Ectodermal cell (in vitro differentiated cells): Measurements from ENCODE around the gene OR5H14.
"Not testable (repeated sequence)": the region's sequence is repeated elsewhere in the genome, so short reads cannot be mapped to it uniquely, and the experiment has no call there.

Experiments used
- H3K27ac ChIP-seq: 2 replicates; pipeline ENCODE4 v1.7.0; 2013; ENCODE audit warnings: mild to moderate bottlenecking, low read depth, low read length; ENCODE audit not compliant: insufficient read depth, poor library complexity, severe bottlenecking
- H3K27me3 ChIP-seq: 2 replicates; pipeline ENCODE4 v1.7.0; 2013; ENCODE audit warnings: mild to moderate bottlenecking, low read length; ENCODE audit not compliant: insufficient read depth, control insufficient read depth, poor library complexity, severe bottlenecking
- H3K36me3 ChIP-seq: one replicate; pipeline ENCODE4 v1.7.0; 2013; ENCODE audit warnings: low read length; ENCODE audit not compliant: control insufficient read depth, insufficient read depth
- H3K4me1 ChIP-seq: one replicate; pipeline ENCODE4 v1.7.0; 2013; ENCODE audit warnings: low read length; ENCODE audit not compliant: control insufficient read depth, insufficient read depth
- H3K4me3 ChIP-seq: 2 replicates; pipeline ENCODE4 v1.7.0; 2013; ENCODE audit warnings: low read depth, low read length, control low read depth; ENCODE audit not compliant: insufficient read depth
- H3K9me3 ChIP-seq: 2 replicates; pipeline ENCODE4 v1.7.0; 2013; ENCODE audit warnings: mild to moderate bottlenecking, low read length, moderate library complexity; ENCODE audit not compliant: control insufficient read depth
- WGBS, 2 experiments: methylation state at CpG; one replicate each; pipeline ENCODE4 v1.1.7; 2013; ENCODE audit warnings: missing lambda C conversion rate in 2 of 2; 5-methylcytosine and 5-hydroxymethylcytosine counted together

The OR5H14 gene

DNA sequence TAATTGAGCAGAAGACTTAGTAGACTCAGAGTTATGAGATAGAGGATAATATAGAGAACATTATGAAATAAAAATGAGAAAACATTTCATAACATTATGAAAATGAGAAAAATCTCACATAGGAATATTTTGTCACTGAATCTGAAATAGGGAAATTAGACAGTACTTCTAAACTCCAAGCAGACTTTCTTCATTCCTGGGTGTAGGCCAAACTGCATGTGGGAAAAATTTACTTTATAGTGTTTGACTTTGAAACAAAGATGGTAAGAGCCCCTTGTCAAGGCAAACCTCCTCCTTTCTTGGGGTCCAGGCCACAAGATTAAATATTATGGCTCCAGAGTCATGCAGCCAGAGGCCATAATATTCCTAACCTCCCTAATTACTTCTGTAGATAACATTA lies 6.7 kb upstream of the OR5H14 start:
- H3K9me3 ChIP-seq, result no peaks in the 10 kb centered on the region
- no peaks in the 10 kb centered on the region for H3K4me1 ChIP-seq
- no peak overlapping the region for H3K4me3 ChIP-seq
- H3K27ac ChIP-seq, result no peak overlapping the region
- no peaks in the 10 kb centered on the region for H3K27me3 ChIP-seq
- no peaks in the 10 kb centered on the region for H3K36me3 ChIP-seq

DNA sequence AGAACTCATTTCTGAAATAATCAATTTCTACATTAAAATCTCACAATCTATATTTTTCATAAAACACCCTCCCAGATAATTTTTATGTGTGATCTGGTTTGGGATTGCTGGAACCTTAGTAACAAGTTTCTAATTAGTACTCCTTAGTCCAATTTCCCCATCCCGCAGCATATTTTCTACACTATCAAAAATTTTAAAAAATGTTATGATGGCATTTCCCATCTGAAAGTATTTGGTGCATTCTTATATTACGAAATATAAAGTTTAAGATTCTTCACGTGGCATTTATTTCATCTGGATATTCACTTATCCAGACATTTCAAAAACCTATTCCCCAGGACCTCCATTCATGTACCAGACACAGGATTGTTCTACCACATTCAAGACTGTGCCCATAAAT lies 1.5 kb downstream of the OR5H14 start:
- no peak overlapping the region for H3K4me3 ChIP-seq
- no peaks in the 10 kb centered on the region for H3K36me3 ChIP-seq
- no peaks in the 10 kb centered on the region for H3K4me1 ChIP-seq
- no peaks in the 10 kb centered on the region for H3K27me3 ChIP-seq
- no peaks in the 10 kb centered on the region for H3K9me3 ChIP-seq
- WGBS, 2 experiments, result 83 to 100% methylated on average over 1 to 2 of the region's 3 CpGs
- H3K27ac ChIP-seq, result no peak overlapping the region

DNA sequence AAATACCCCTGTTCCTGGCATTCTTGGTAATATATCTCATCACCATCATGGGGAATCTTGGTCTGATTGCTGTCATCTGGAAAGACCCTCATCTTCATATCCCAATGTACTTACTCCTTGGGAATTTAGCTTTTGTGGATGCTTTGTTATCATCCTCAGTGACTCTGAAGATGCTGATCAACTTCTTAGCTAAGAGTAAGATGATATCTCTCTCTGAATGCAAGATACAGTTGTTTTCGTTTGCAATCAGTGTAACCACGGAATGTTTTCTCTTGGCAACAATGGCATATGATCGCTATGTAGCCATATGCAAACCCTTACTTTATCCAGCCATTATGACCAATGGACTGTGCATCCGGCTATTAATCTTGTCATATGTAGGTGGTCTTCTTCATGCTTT lies 2.2 kb downstream of the OR5H14 start:
- H3K9me3 ChIP-seq, H3K4me3 ChIP-seq, H3K27ac ChIP-seq, H3K27me3 ChIP-seq, H3K36me3 ChIP-seq, H3K4me1 ChIP-seq: not testable (repeated sequence)
- WGBS, 2 experiments, result 87 to 100% methylated on average over 3 to 4 of the region's 4 CpGs

DNA sequence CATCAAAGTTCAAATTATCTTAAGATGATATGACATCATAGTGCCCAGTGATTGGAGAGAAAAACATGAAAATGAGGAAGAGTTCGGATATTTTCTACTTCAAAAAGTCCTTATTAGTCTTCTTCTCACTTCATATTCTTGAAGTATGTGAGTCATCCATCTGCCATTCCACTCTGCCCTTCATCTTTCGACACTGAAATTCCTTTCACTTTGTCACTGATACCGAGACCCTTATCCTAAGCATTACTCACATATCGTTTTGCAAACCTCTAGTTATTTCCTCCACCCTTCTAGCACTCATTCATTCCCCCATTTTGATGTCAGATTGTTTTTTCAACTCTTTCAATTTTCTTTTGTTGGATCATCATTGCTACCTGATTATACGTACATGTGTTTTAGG lies 4.0 kb downstream of the OR5H14 start:
- WGBS, 2 experiments, result 89% methylated on average over 4 of the region's 5 CpGs
- no peaks in the 10 kb centered on the region for H3K9me3 ChIP-seq

DNA sequence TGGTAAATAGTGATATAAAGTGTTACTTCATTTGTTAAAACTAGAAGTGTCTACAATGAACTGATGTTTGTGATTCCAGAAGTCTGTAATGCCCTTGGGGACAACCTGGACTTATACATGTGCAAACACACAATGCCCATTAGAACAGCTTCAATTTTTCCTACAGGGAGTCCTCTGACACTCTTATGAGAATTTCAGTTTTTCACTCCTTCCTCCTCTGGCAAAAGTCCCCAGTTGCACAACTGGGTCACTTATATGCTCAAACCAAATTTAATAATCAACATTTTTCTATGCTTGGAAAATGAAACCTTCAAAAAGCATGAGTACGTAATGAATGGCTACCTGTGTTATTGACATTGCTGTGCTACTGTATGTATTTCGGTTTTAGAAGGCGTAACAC lies 19.1 kb downstream of the OR5H14 start, which contains the start of gene OR5H15:
Gene OR5H15, plus strand, starts transcription at position 301 of the 400 bp plus-strand sequence. CDS start 2,004 bp downstream, outside the sequence.
- Histone ChIP-seq H3K9me3 (no peaks in the 10 kb centered on the region), H3K27me3 (no peaks in the 10 kb centered on the region), H3K4me1 (no peaks in the 10 kb centered on the region), H3K36me3 (no peaks in the 10 kb centered on the region), H3K27ac (no peak within 1 kb of the TSS), H3K4me3 (no peak within 1 kb of the TSS)
- WGBS, 2 experiments, result 80% methylated on average over 1 of the region's 3 CpGs; no CpG with 5 or more reads in 1 of the 2 experiments

More for the DNA sequence above, 4.0 kb downstream of the OR5H14 start:
- Histone ChIP-seq H3K27me3 (no peaks in the 10 kb centered on the region), H3K36me3 (no peaks in the 10 kb centered on the region), H3K27ac (no peak overlapping the region), H3K4me3 (no peak overlapping the region), H3K4me1 (no peaks in the 10 kb centered on the region)

DNA sequence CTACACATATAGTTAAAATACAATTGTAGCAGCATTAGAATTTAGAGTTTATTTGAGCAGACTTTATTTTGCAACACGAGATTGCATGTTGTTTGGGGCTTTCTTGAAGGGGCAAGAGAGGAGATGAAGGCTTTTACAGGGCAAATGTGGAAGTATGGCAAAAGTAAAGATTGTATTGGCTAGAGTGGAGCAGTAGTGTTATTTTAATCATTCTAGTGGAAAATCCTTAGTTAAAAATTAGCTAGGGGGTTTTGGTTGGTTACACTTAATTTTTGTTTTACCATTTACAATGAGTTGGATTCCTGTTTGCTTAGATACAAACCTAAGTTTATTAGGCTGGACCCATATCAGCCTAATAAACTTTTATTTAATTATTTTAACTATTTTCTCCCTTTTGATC lies 23.8 kb downstream of the OR5H14 start:
- WGBS, 2 experiments, result 88 to 100% methylated on average over 1 of the region's 1 CpG

DNA sequence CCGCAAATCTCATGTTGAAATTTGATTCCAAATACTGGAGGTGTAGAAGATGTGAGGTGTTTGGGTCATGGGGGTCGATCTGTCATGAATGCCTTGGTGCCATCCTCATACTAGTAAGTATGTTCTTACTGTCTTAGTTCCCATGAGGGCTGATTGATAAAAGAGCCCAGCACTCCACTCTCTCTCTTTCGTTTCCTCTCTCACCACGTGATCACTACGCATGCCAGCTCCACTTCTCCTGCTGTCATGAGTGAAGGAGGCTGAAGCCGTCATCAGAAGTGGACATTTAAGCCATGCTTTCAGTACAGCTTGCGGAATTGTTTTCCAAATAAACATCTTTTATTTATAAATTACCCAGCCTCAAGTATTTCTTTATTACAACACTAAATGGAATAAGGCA lies 25.3 kb downstream of the OR5H14 start:
- no peaks in the 10 kb centered on the region for H3K9me3 ChIP-seq
- WGBS, 2 experiments, result 94 to 97% methylated on average over 7 of the region's 7 CpGs

More for the DNA sequence above, 23.8 kb downstream of the OR5H14 start:
- H3K4me1 ChIP-seq, result no peaks in the 10 kb centered on the region
- no peaks in the 10 kb centered on the region for H3K36me3 ChIP-seq
- H3K4me3 ChIP-seq, result no peak overlapping the region
- H3K9me3 ChIP-seq, result no peaks in the 10 kb centered on the region
- H3K27ac ChIP-seq, result no peak overlapping the region
- no peaks in the 10 kb centered on the region for H3K27me3 ChIP-seq

DNA sequence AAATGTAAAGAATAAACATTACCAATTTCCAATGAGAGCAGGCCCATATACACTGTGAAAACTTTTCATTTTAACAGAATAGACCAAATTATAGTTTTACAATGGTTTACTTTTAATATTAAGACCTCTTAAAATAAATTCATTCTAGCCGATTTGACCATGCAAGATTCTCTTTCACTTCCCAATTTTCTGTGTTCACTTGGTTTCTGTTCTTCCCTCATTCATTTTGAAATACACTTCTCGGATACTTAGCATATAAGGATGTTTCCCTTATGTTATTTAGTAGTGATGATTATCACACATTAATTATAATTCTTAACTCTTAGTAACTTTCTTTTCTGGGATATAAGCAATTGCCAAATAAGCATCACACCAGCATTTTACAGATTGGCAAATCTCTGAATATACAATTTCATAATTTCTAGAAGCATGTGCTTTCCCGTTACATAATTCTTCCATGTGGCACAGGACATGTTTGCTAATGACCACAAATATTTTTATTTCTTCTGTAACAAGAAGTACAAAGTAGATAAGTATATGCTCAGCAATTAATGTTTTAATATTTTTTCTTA lies 33.1 kb downstream of the OR5H14 start:
- WGBS, 2 experiments, result 90 to 100% methylated on average over 1 to 2 of the region's 3 CpGs
- Histone ChIP-seq H3K9me3 (no peaks in the 10 kb centered on the region), H3K27me3 (no peaks in the 10 kb centered on the region), H3K27ac (no peak overlapping the region), H3K36me3 (no peaks in the 10 kb centered on the region), H3K4me3 (no peak overlapping the region), H3K4me1 (no peaks in the 10 kb centered on the region)

More for the DNA sequence above, 25.3 kb downstream of the OR5H14 start:
- H3K4me3 ChIP-seq, result no peak overlapping the region
- no peaks in the 10 kb centered on the region for H3K4me1 ChIP-seq
- H3K27me3 ChIP-seq, result no peaks in the 10 kb centered on the region
- no peaks in the 10 kb centered on the region for H3K36me3 ChIP-seq
- H3K27ac ChIP-seq, result no peak overlapping the region

DNA sequence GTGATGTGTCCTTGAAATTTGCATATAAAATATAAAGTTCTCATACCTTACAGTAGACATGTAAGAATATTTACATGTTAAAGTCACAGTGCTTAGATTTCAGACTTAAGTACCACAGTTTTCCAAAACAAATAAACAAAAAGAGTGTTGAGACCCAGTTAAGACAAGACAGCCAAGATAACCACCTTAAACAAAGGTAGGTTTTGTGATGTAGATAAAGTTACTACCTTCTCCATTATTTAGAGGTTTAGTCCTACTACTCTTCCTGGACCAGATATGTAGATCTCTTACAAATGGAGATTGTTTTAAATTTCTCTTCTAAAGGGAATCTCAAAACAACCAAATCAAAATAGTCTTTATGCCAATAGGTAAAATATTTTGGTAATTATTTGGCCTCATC lies 34.9 kb downstream of the OR5H14 start:
- no peaks in the 10 kb centered on the region for H3K36me3 ChIP-seq
- no peak overlapping the region for H3K4me3 ChIP-seq
- H3K4me1 ChIP-seq, result no peaks in the 10 kb centered on the region
- no peak overlapping the region for H3K27ac ChIP-seq
- H3K9me3 ChIP-seq, result no peaks in the 10 kb centered on the region
- no peaks in the 10 kb centered on the region for H3K27me3 ChIP-seq

DNA sequence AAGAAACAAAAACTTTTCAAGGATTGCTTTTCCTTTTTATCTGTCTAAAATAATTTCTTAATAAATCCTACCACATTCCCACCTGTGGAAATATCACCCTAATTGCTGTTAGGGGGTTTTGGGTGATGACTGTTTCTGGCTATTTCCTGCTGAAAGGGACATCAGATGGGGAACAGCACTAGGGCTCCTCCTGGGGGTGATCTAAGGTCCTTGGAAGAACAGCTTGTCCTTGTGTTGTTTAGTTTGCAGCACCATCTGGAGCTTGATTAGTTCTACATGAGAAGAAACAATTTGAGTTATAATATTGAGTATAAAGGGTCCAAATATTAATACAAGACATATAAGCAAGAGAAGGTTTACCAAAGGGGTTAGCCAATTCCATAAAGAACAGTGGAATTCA lies 37.9 kb downstream of the OR5H14 start:
- Histone ChIP-seq H3K4me1 (no peaks in the 10 kb centered on the region), H3K4me3 (no peak overlapping the region), H3K9me3 (no peaks in the 10 kb centered on the region), H3K27ac (no peak overlapping the region), H3K27me3 (no peaks in the 10 kb centered on the region), H3K36me3 (no peaks in the 10 kb centered on the region)

DNA sequence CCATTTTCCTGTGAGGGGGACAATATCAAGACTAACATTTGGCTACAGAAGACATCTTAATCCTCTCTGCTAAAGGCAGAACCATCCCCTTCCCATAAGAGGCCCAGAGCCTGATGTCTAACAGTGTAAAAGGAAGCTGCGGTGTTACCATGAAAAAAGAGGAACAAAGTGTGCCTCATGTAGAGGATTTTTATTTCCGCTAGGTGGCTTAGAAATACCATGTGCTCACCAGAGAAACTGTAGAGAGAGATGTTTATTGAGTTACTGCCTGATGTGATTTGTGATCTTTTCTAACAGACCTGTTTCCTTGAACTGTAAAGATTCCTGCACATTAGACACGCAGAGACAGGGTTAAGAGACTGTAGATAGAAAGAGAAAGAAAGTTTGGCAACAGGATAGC lies 41.3 kb downstream of the OR5H14 start:
- Histone ChIP-seq H3K4me3 (no peak overlapping the region), H3K27ac (no peak overlapping the region), H3K27me3 (no peaks in the 10 kb centered on the region), H3K9me3 (no peaks in the 10 kb centered on the region), H3K4me1 (no peaks in the 10 kb centered on the region), H3K36me3 (no peaks in the 10 kb centered on the region)
- 43 to 62% methylated on average over 3 of the region's 3 CpGs for WGBS, 2 experiments
